IMR-90 (cell line): Measurements from ENCODE around the gene ATP2B2.
"Not testable (repeated sequence)": the region's sequence is repeated elsewhere in the genome, so short reads cannot be mapped to it uniquely, and the experiment has no call there.

ENCODE experiments used
- BHLHE40 ChIP-seq: fragments of 150-350 bp; IDR thresholded peaks from 2 replicates; pipeline ENCODE4 v1.6.1; 2016; ENCODE audit warnings: mild to moderate bottlenecking, low read depth, low read length
- FOS ChIP-seq: fragments of 150-350 bp; IDR thresholded peaks from 2 replicates; pipeline ENCODE4 v1.6.1; 2016; ENCODE audit warnings: low read depth, low read length
- MAFK ChIP-seq: IDR thresholded peaks from 2 replicates; pipeline ENCODE4 v1.6.1; 2012; ENCODE audit warnings: low read depth, low read length, improper control_type of control experiment
- MAZ ChIP-seq: IDR thresholded peaks from 2 replicates; pipeline ENCODE4 v1.6.1; 2012; ENCODE audit warnings: low read depth, mild to moderate bottlenecking, low read length, improper control_type of control experiment, moderate library complexity, borderline replicate concordance
- MXI1 ChIP-seq: IDR thresholded peaks from 2 replicates; pipeline ENCODE4 v1.6.1; 2012; ENCODE audit warnings: low read depth, mild to moderate bottlenecking, low read length, moderate library complexity, borderline replicate concordance
- POLR2A ChIP-seq: IDR thresholded peaks from 2 replicates; pipeline ENCODE4 v1.6.1; 2012; ENCODE audit warnings: mild to moderate bottlenecking, low read depth, low read length
- RAD21 ChIP-seq: IDR thresholded peaks from 2 replicates; pipeline ENCODE4 v1.6.1; 2012; ENCODE audit warnings: low read length, improper control_type of control experiment
- TF ChIP-seq, protein P1 (sequence below): conservative IDR thresholded peaks from 2 replicates; pipeline ENCODE4 v1.5.1; 2012; ENCODE audit warnings: mild to moderate bottlenecking, low read depth, low read length, improper control_type of control experiment

DNA sequence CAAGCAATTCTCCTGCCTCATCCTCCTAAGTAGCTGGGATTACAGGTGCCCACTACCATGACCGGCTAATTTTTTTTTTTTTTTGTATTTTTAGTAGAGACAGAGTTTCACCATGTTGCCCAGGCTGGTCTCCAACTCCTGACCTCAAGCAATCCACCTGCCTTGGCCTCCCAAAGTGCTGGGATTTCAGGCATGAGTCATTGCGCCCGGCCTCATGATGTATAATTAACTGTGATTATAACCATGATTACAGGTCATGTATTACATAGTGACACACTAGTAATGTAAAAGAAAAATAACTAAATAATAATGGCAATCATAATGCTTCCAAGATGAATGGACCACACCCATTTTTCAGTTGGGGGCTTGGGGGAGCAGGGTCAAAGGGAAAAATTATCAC, 122.9 kb downstream of the ATP2B2 start:
- TF ChIP-seq, protein P1, sequence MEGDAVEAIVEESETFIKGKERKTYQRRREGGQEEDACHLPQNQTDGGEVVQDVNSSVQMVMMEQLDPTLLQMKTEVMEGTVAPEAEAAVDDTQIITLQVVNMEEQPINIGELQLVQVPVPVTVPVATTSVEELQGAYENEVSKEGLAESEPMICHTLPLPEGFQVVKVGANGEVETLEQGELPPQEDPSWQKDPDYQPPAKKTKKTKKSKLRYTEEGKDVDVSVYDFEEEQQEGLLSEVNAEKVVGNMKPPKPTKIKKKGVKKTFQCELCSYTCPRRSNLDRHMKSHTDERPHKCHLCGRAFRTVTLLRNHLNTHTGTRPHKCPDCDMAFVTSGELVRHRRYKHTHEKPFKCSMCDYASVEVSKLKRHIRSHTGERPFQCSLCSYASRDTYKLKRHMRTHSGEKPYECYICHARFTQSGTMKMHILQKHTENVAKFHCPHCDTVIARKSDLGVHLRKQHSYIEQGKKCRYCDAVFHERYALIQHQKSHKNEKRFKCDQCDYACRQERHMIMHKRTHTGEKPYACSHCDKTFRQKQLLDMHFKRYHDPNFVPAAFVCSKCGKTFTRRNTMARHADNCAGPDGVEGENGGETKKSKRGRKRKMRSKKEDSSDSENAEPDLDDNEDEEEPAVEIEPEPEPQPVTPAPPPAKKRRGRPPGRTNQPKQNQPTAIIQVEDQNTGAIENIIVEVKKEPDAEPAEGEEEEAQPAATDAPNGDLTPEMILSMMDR: not testable (repeated sequence)
- TF ChIP-seq POLR2A, MXI1, RAD21, MAZ, BHLHE40, MAFK, FOS: not testable (repeated sequence)
